GM06990 (cell line): ENCODE measurements around the gene IGSF9.

Experiments
- DNase-seq: peaks from one replicate; pipeline ENCODE4 v3.0.0-alpha.2; 2011; ENCODE audit not compliant: insufficient read length; ENCODE audit errors: extremely low read depth
- H3K27me3 ChIP-seq: replicated peaks from 2 replicates; pipeline ENCODE4 v1.6.0; 2011; ENCODE audit warnings: low read length; ENCODE audit not compliant: control insufficient read depth, insufficient read depth
- H3K36me3 ChIP-seq: 2 replicates; pipeline ENCODE4 v1.5.1; 2011; ENCODE audit warnings: low read length; ENCODE audit not compliant: control insufficient read depth, insufficient read depth
- H3K4me3 ChIP-seq: replicated peaks from 2 replicates; pipeline ENCODE4 v1.5.1; 2011; ENCODE audit warnings: low read depth, mild to moderate bottlenecking, control low read depth, low read length
- TF ChIP-seq, protein P1 (sequence below): IDR thresholded peaks from 2 replicates; pipeline ENCODE4 v1.5.1; 2011; ENCODE audit warnings: low read length, control low read depth, mild to moderate bottlenecking, inconsistent platforms; ENCODE audit not compliant: insufficient read depth, poor library complexity, severe bottlenecking

The IGSF9 gene

DNA sequence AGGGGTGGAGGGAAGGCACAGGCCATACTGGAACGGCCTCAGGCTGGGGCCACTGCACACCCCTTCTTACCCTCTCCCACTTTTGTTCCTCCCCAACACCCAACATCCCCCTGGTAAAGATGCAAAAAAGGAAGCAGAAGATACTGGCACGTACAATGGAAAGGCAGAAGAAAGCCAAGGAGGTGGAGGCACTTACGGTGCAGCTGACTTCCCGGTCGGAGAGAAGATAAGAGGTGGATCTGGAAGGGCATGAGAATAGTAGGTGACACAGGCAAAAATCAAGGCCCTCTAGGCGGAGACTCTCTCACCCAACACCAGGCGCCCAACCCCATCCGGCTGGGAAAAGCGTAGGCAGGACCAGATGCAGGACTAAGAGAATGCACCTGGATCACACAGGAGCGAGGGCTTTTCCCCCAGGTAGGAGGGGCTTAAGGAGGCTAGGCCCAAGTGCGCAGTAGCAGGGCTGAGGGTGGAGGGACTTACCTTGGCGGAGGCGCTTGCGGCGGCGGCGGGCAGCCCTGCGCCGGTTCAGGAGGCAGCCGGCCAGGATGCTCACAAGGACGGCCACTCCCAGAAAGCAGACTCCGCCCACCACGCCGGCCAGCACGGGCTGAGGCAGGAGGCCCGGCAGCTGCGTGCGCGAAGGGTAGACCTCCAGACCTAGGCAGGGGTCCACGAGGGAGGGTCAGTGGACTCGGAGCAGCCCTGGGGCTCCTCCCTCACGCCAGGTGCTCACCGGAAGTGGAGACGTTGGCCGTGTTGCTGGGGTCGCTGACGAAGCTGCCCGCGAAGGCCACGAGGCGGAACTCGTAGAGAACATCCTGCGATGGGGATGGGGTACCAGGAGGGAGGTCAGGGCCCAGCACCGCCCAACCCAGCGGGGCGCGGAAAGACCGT is 16.0 kb downstream of the IGSF9 start:
- Histone ChIP-seq H3K27me3 (no peaks in the 10 kb centered on the region), H3K4me3 (no peak overlapping the region), H3K36me3 (no peaks in the 10 kb centered on the region)
- DNase-seq, result no peak
- TF ChIP-seq, protein P1, sequence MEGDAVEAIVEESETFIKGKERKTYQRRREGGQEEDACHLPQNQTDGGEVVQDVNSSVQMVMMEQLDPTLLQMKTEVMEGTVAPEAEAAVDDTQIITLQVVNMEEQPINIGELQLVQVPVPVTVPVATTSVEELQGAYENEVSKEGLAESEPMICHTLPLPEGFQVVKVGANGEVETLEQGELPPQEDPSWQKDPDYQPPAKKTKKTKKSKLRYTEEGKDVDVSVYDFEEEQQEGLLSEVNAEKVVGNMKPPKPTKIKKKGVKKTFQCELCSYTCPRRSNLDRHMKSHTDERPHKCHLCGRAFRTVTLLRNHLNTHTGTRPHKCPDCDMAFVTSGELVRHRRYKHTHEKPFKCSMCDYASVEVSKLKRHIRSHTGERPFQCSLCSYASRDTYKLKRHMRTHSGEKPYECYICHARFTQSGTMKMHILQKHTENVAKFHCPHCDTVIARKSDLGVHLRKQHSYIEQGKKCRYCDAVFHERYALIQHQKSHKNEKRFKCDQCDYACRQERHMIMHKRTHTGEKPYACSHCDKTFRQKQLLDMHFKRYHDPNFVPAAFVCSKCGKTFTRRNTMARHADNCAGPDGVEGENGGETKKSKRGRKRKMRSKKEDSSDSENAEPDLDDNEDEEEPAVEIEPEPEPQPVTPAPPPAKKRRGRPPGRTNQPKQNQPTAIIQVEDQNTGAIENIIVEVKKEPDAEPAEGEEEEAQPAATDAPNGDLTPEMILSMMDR, result no peak

DNA sequence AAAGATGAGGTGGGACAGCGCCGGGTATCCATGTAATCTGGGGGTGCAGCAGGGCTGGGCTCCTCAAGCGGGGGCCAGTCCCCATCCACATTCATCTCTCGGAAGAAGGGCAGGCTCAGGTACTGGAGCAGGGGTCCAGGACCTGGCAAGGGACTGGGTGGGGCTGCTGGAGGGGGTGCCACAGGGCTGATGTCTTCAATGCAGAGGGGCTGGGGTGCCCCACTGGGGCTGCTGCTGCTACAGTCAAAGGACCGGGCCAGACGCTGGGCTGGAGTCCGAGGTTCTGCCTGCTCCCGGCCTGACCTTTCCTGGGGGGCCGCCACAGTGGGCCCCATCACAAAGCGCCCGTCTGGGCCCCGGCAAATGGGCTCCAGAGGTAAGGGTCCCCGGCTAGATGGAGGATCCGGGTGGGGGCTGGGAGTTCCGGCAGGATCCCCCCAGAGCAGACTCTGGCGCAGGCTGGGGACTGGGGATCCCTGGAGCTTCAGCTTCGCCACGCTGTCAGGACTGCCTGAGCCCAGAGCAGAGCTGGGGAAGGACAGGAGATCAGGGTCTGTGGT is 16.8 kb downstream of the IGSF9 start:
- H3K27me3 ChIP-seq, result no peaks in the 10 kb centered on the region
- no peaks in the 10 kb centered on the region for H3K36me3 ChIP-seq
- DNase-seq, result no peak
- no peak overlapping the region for H3K4me3 ChIP-seq
- TF ChIP-seq, protein P1, result no peak

DNA sequence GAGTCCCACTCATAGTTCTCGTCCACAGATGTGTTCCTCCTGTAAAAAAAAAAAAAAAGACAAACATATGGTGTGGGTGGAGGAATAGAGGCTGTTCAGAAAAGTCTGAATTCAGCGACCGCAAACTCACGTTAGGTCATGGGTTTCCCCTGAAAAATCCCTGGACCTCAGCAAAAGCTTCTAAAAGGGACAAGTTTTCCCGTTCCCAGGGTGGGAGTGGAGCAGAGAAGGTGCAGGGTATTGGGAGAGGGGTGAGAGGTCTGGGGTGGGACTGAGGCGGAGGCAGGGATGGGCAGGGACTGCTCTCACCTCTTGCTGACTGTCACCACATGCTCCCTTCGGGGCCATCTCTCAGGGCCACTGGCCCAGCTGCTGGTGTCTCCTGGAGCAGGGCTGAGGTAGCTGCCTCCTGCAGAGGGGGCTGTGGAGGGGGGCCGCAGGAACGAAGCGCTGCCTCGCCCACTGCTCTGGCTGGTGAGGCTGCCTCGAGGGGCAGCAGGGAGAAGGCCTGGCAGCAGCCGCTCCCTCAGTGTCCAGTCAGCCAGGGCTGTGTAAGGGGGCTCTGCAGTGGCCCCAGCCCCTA is 17.5 kb downstream of the IGSF9 start:
- H3K27me3 ChIP-seq, result no peaks in the 10 kb centered on the region
- no peak for DNase-seq
- H3K4me3 ChIP-seq, result no peak overlapping the region
- TF ChIP-seq, protein P1, result peak; percentile 26
- H3K36me3 ChIP-seq, result no peaks in the 10 kb centered on the region

DNA sequence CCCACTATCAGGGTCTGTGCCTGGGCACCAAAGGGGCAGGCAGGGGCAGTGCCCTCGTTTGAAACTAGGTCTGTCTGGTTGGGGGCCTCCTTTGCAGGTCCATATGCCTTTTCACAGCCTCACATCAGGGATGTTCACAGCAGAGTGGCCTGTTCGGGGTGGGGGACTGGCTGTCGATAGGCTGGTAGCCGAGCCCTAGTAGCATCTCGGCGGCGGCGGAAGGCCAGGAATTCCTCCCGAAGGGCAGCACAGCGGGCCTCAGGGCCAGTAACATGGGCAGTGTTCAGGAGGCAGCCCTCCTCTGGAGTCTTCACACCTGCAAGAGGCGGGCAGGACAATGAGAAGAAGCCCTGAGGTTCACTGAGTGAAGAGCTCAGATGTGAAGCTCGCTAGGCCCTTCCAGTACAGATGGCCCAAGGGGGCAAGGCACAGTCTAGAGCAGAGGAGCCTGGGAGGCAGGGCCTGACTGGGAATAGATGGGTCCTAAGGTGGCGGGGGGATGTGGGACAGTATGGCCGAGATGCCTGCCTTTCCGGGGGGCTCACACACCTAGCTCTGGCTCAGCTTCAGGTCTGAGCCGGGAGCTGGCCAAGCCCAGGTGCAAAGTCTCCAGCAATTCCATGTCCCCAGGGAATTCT is 18.1 kb downstream of the IGSF9 start:
- Histone ChIP-seq H3K36me3 (no peaks in the 10 kb centered on the region), H3K4me3 (no peak overlapping the region), H3K27me3 (no peaks in the 10 kb centered on the region)
- TF ChIP-seq, protein P1, result no peak
- DNase-seq, result no peak

DNA sequence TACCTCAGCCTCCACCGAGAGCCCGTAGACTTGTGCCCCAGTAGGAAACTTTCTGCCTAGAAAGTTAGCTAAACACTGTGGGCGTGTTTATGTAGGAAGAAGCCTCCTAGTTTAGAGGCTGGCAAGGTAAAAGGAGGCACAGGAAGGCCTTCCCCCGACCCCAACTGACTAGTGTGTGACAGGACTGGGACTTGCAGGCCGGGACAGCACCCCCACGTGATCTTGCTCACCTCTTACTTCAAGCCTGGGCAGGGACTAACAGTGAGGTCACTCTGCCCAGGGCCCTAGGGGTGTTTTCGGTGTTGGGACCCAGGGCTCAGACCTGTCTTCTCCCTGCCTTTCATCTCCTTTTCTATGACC is 19.7 kb downstream of the IGSF9 start:
- no peak for DNase-seq
- Histone ChIP-seq H3K4me3 (peak overlapping the region; percentile 85), H3K36me3 (no peaks in the 10 kb centered on the region), H3K27me3 (no peaks in the 10 kb centered on the region)
- TF ChIP-seq, protein P1, result no peak
